ENCODE results near the gene NPC1L1.

Gene NPC1L1

DNA sequence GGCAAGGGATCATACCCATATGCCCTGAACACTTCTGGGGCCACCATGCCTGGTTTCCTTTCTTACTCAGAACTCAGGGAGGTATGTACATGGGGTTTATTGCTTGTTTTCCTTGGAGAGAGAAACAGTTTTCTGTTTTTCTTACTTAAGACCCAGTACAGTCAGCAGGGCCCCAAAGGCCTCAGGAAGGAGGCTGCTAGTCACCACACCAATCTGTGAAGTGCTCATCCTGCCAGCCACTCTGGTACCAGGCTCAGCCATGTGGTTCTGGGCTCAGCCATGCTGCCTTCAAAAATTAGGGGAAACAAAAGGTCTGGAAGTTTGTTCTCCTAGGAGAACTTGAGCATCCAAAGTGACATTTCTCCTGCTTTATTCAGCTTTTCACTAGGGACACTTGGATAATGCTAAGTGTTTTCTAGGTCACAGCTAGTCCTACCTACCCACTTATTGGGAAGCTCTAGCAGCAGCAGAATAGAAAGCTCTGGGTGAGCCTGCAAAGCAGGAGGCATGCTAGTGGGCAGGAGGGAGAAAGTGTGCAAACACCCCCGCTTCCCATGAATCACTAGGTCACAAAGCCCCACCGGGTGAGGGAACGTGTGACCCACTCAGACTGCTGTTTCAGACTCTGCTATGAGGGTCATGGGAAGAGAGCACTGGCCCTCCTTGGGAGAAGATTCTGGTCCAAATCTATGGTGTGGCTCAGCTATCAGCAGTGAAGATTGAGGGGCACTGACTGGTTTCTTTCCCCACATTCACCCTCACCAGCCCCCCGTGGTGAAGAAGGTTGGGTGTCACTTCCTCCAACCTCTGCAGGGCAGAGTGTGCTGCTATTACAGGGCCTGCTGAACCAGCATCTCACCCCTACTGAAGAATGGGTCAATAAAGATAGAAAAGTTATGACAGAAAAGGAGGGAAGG lies 74.6 kb downstream of the NPC1L1 start:
- DNase-seq (ENCODE audit: low read depth in 1 of 2, low spot score in 1 of 2) = no peak
- in situ Hi-C loops (cut with HindIII; ENCODE audit: low pct_unique_long_range_greater_than_20kb, low sequenced_read_pairs) = no loop called here
- TF ChIP-seq JUND (IDR thresholded peaks at IDR 0.05; ENCODE audit: low read depth) = no peak

- in situ Hi-C loops (cut with HindIII; ENCODE audit: low pct_unique_long_range_greater_than_20kb, low sequenced_read_pairs) = no loop called here
- TF ChIP-seq JUND (IDR thresholded peaks at IDR 0.05; ENCODE audit: low read depth) = no peak
- DNase-seq (ENCODE audit: low read depth in 1 of 2, low spot score in 1 of 2) = no peak
Observed at GRCh38 chr7:44465490-44465889, 75.6 kb downstream of the NPC1L1 start.

DNA sequence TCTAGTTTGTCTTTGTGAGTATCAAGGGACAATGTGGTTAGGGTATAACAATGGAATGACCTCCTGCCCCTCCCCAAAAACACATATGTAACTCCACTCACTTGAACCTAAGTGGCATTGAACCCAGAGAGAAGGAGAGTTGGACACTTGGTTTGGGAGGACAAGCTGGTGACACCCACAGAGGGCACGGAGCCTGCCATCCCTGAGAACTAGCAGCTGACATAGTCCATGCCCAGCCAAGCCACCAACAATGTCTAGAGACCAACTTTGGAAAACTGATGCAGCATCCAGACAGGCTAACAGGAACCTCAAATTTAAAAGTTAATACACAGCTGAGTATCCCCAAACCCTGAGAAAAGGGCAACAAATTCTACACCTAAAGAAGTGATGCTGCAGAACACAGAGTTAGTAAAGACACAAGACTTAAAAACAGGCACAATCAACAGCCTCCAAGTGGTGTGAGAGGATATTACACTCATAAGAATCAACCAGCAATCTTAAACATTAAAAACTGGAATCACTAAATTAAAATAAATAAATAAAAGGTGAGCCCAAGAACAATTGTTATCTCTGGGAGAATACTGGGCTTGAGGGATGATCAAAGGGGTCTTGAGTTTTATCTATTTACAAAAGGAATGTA lies 77.8 kb downstream of the NPC1L1 start:
- peak in 1 of 2 experiments; percentile 36 for DNase-seq (ENCODE audit: low read depth in 1 of 2, low spot score in 1 of 2)
- in situ Hi-C loops (cut with HindIII; ENCODE audit: low pct_unique_long_range_greater_than_20kb, low sequenced_read_pairs) = no loop called here
- no peak for TF ChIP-seq JUND (IDR thresholded peaks at IDR 0.05; ENCODE audit: low read depth)

Measured in T47D (cell line).